Posterior cingulate gyrus (tissue), 11 donors: ENCODE measurements around the gene KIAA1958.

Source experiments
- DNase-seq, 10 donors: peaks; one replicate each; pipeline versions ENCODE4 v3.0.0 to v3.0.0-alpha.2; 2020 to 2021; ENCODE audit warnings: mixed read lengths in 3 of 10
- intact Hi-C: fragments of 100-400 bp; cut with DNase I; formaldehyde crosslinking; loops from one replicate; pipeline ENCODE4 v1.15.1; 2023

KIAA1958 gene

DNA sequence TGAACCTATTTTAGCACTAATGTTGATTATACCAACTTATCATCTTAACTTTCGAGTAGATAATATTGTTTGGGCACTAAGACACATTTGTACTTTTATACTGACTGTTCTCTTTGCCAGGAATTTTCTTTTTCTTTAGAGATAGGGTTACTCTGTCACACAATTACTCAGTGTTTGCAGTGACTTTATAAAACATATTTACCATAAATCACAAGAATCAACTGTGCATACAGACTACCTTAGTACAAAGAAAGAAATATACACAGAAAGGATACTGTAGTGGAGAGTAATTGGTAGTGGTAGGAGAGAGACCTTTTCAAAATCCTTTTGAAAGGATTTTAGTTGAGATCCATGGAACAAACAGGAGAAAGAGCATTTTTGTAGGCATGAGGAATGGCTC lies 40.3 kb downstream of the KIAA1958 start:
- DNase-seq: no peak
- intact Hi-C loops: no loop called here

DNA sequence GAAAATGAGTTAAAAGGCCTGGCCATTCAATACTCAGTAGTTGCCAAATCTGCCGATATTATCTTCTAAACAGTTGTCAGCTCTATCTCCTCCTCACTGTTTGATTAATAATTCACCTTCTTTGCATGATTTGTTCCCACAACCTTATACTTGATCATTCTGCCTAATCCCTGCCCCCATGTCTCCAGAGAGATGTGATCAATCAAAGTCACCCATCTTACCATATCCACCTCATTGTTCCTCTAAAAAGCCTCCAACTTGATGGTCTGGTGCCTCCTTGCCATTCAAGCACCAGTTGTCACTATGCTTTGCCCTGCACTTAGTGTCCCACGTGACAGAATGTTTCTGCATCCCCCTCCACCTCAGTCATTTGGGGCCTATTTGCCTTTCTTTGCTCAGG lies 41.3 kb downstream of the KIAA1958 start:
- intact Hi-C loops: no loop called here
- DNase-seq: no peak

- DNase-seq: no peak
These were observed 42.7 kb downstream of the KIAA1958 start for GRCh38 chr9:112529316-112529715.

DNA sequence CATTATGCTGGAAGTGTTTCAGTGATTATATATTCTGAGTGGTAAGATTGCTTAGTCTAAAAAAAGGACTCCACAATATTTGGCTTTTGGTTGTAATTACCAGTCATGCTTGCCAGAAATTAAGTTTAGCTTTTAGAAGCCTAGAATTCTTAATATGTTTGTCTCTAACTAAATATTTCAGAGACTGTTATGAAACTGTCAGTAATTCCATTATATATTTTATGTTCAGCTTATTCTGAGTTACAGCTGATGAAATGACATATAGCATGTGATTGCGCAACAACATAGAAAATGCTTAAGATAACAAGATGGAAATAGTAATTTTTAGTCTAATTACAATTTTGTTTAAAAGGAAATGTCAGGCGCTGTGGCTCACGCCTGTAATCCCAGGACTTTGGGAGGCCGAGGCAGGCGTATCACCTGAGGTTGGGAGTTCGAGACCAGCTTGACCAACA lies 44.2 kb downstream of the KIAA1958 start:
- intact Hi-C loops: no loop called here
- no peak for DNase-seq

More at GRCh38 chr9:112529316-112529715, 42.7 kb downstream of the KIAA1958 start:
- intact Hi-C loops: no loop called here

- no peak for DNase-seq
- intact Hi-C loops: no loop called here
These were observed 45.1 kb downstream of the KIAA1958 start for GRCh38 chr9:112531666-112532282.

DNA sequence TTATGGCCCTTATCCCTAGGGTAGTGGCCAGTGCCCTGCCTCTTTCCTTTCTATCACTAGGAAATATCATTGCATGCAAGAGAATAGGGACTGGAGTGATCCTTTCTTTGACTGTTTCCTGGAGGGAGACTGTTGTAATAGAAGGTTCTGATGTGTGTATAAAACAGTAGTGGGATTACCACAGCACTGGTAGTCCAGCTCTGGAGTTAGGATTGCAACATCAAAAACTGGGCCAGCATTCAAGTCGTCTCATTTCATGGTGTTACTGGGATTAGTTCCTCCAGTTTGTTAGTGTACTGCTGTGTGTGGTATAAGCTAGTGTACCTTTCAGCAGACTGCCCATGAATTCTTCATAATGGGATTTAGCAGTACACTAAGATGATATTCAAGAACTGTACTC lies 45.8 kb downstream of the KIAA1958 start:
- intact Hi-C loops: no loop called here
- no peak for DNase-seq

GRCh38 chr9:112533660-112534059 lies 47.0 kb downstream of the KIAA1958 start:
- intact Hi-C loops: no loop called here
- no peak for DNase-seq

DNA sequence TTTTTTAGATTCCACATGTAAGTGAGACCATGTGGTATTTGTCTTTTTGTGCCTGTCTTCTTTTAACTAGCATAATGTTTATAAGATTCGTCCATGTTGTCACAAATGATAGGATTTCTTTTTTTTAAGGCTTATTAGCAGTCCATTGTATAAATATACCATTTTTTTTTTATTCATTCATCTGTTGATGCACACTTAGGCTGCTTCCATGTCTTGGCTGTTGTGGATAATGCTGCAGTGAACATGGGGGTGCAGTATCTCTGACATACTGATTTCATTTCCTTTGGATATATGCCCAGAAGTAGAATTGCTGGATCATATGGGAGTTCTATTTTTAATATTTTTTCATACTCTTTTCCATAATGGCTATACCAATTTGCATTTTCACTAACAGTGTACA lies 48.7 kb downstream of the KIAA1958 start:
- DNase-seq: no peak
- intact Hi-C loops: no loop called here

DNA sequence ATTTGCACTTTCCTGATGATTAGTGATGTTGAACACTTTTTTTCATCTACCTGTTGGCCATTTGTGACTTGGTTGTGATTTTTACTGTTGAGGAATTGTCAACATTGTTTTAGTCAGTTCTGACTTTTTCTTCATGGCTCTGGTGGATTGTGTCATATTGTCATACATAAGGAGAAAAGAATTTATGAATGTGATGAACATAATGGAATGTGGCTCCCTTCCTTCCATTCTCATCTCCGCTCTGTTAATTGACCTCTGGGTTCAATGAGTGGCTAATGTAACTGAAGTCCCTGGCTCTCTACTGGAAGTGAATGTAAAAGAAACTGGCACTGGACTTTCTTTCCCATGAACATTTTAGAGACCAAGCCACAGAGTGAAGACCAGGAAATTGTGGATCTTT lies 49.2 kb downstream of the KIAA1958 start:
- DNase-seq: no peak
- intact Hi-C loops: no loop called here

GRCh38 chr9:112537561-112537960 lies 50.9 kb downstream of the KIAA1958 start:
- no peak for DNase-seq
- intact Hi-C loops: no loop called here

GRCh38 chr9:112540800-112541199 lies 54.2 kb downstream of the KIAA1958 start:
- DNase-seq: no peak
- intact Hi-C loops: no loop called here

GRCh38 chr9:112541685-112542084 lies 55.1 kb downstream of the KIAA1958 start:
- DNase-seq: no peak
- intact Hi-C loops: no loop called here

GRCh38 chr9:112542593-112543292 lies 56.1 kb downstream of the KIAA1958 start:
- intact Hi-C loops: no loop called here

GRCh38 chr9:112544477-112544876 lies 57.9 kb downstream of the KIAA1958 start:
- intact Hi-C loops: no loop called here

More at GRCh38 chr9:112542593-112543292, 56.1 kb downstream of the KIAA1958 start:
- no peak for DNase-seq

GRCh38 chr9:112545237-112545636 lies 58.6 kb downstream of the KIAA1958 start:
- DNase-seq: no peak
- intact Hi-C loops: no loop called here

More at GRCh38 chr9:112544477-112544876, 57.9 kb downstream of the KIAA1958 start:
- no peak for DNase-seq

DNA sequence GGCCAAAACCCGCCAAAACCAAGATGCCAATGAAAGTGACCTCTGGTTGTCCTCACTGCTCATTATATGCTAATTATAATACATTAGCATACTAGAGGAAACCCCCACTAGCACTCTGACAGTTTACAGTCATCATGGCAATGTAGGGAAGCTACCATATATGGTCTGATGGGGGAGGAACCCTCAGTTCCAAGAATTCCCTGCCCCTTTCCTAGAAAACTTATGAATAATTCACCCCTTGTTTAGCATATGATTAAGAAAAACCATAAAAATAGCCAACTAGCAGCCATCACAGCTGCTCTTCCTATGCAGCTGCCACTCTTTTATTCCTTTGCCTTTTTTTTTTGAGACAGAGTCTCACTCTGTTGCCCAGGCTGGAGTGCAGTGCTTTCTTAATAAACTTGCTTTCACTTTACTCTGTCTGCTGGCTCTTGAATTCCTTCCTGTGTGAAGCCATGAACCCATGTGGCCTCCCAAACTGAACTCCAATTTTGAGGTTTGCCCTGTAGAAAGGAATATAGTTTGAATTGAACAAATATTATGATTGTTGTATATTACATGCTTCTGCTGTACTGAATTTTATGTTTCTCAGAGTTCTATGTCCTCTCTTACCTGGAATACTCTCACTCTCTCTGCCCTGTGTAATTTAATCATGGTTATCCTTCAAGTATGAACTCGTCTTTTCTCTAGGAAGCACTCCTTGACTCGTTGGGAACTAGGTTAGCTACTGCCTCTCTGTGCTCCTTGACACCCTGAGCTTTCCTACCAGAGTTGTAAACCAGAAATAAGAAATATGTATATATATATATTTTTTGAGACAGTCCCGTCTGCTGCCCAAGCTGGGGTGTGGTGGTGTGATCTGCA lies 59.8 kb downstream of the KIAA1958 start:
- no peak for DNase-seq
- intact Hi-C loops: no loop called here

DNA sequence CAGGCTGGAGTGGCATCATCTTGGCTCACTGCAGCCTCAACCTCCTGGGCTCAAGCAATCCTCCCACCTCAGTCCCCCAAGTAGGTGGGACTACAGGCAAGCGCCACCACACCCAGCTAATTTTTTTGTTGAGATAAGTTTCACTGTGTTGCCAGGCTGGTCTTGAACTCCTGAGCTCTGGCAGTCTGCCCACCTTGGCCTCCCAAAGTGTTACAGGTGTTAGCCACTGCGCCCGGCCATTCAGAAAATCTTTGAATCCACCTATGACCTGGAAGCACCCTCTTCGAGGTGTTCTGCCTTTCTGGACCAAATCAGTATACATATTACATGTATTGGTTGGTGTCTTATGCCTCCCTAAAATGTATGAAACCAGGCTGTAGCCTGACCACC lies 61.4 kb downstream of the KIAA1958 start:
- DNase-seq: no peak
- intact Hi-C loops: no loop called here

GRCh38 chr9:112548836-112549595 lies 62.4 kb downstream of the KIAA1958 start:
- intact Hi-C loops: no loop called here
- DNase-seq: no peak

GRCh38 chr9:112550531-112550930 lies 63.9 kb downstream of the KIAA1958 start:
- intact Hi-C loops: no loop called here
- DNase-seq: no peak

- intact Hi-C loops: no loop called here
- DNase-seq: no peak
These were observed 65.0 kb downstream of the KIAA1958 start for GRCh38 chr9:112551641-112552040.
